Thymus (tissue), 11 donors: Measurements from ENCODE around the gene MARCHF3. TPM values are rescaled to one million over a fixed set of nuclear protein-coding genes. Genes with fewer than 3 reads are reported as not detected.
"Not testable (repeated sequence)": the region's sequence is repeated elsewhere in the genome, so short reads cannot be mapped to it uniquely, and the experiment has no call there.

ENCODE experiments used
- DNase-seq, 9 donors: peaks; one replicate each; pipeline ENCODE4 v3.0.0-alpha.2; 2013; ENCODE audit warnings: low spot score in 9 of 9, low read depth in 6 of 9, missing footprints in 1 of 9
- H3K27ac ChIP-seq, 2 donors: one replicate each; pipeline ENCODE4 v1.5.1; 2013; ENCODE audit warnings: control low read depth in 1 of 2, low read depth in 1 of 2, low read length in 1 of 2, mild to moderate bottlenecking in 1 of 2, moderate library complexity in 1 of 2
- H3K27me3 ChIP-seq, 2 donors: one replicate each; pipeline ENCODE4 v1.5.1; 2013; ENCODE audit warnings: low read length in 1 of 2; ENCODE audit not compliant: control insufficient read depth in 2 of 2, insufficient read depth in 1 of 2
- H3K36me3 ChIP-seq, 2 donors: one replicate each; pipeline ENCODE4 v1.5.1; 2013; ENCODE audit warnings: low read length in 1 of 2, mild to moderate bottlenecking in 1 of 2, moderate library complexity in 1 of 2; ENCODE audit not compliant: control insufficient read depth in 2 of 2, insufficient read depth in 2 of 2
- H3K4me1 ChIP-seq, 2 donors: one replicate each; pipeline ENCODE4 v1.5.1; 2013; ENCODE audit warnings: low read length in 2 of 2; ENCODE audit not compliant: control insufficient read depth in 2 of 2, insufficient read depth in 2 of 2
- H3K4me3 ChIP-seq, 2 donors: one replicate each; pipeline ENCODE4 v1.5.1; 2013; ENCODE audit warnings: low read length in 2 of 2, control low read depth in 1 of 2, mild to moderate bottlenecking in 1 of 2
- H3K9me3 ChIP-seq, 2 donors: one replicate each; pipeline ENCODE4 v1.5.1; 2013; ENCODE audit warnings: low read length in 1 of 2, mild to moderate bottlenecking in 1 of 2; ENCODE audit not compliant: control insufficient read depth in 2 of 2, insufficient read depth in 1 of 2
- WGBS: extraction: QIAGEN DNeasy Blood & Tissue Kit; methylation state at CpG from one replicate; pipeline ENCODE4 v1.1.7; 2013; 5-methylcytosine and 5-hydroxymethylcytosine counted together
- polyA plus RNA-seq: library from polyadenylated mRNA; stranded (reverse); fragments of 200-250 nt; gene quantifications from one replicate; pipeline ENCODE4 v1.2.3, GENCODE V29; 2013
- total RNA-seq: library from RNA; stranded (reverse); fragments of 120-200 nt; gene quantifications from one replicate; pipeline ENCODE4 v1.2.4, GENCODE V29; 2013
- donor health status: healthy.

MARCHF3 gene
- total and polyA plus RNA-seq, 2 donors: 5.0 to 5.1 TPM

DNA sequence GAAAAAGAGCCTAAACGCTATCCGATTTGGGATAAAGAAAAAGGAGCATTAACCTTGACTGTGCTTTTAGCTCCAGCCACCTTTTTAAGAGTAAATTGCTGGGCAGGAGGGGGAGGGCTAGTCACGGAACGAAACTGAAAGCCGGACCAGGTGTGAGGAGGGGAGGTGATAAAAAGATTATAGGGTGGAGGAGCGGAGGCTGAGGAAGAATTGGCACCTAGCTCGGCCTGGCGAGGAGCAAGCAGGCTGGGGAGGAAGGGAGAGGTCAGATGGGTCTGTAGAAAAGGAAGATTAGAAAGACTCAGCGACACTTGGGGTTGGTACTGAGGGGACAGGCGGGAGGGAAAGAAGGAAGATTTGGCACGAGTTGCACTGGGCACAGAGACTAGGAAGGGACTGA, 187.0 kb downstream of the MARCHF3 start:
- Histone ChIP-seq H3K4me1 (peaks cover 5 to 22% of the 10 kb centered on the region in 2 donors), H3K36me3 (peaks cover 3 to 10% of the 10 kb centered on the region in 2 donors)
- 95% methylated on average over 11 of the region's 11 CpGs for WGBS
- H3K9me3 ChIP-seq, DNase-seq, H3K27me3 ChIP-seq, H3K27ac ChIP-seq, H3K4me3 ChIP-seq: not testable (repeated sequence)

DNA sequence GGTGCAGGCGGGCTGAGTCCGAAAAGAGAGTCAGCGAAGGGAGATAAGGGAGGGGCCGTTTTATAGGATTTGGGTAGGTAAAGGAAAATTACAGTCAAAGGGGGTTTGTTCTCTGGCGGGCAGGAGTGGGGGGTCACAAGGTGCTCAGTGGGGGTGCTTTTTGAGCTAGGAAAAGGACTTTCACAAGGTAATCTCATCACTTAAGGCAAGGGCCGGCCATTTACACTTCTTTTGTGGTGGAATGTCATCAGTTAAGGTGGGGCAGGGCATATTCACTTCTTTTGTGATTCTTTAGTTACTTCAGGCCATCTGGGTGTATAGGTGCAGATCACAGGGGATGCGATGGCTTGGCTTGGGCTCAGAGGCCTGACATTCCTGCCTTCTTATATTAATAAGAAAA, 191.0 kb downstream of the MARCHF3 start:
- not testable (repeated sequence) for H3K4me1 ChIP-seq, H3K27me3 ChIP-seq, H3K27ac ChIP-seq, DNase-seq, H3K4me3 ChIP-seq, H3K9me3 ChIP-seq
- H3K36me3 ChIP-seq: peaks cover 10 to 45% of the 10 kb centered on the region in 2 donors
- 89% methylated on average over 7 of the region's 7 CpGs for WGBS

DNA sequence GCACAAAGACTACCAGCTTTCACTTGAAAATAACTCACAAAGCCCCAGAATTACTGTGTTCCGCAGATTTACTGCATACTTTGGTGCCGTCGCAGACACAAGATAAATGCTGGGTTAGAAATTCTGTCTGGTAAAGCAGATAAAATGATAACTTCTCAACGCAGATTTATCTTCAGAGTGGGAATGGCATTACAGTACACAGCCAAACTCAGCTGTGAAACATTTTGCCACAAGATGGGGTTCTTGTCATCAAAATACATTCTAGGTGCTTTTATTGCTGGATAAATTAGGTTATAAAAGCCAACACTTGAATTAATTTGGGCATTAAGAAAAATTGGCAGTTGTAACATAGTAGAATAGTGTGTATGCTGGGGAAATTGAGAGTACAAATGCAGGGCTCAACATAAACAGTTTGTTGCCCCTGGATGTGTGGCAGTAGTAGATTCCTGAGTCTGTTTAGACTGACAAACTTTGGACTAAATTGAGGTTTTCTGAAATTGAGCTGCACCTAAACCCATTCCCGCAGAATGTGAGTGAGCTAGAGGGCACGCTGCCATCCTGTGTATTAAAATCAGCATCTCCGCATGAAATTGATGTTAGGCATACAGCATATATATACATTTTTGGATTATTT, 192.3 kb downstream of the MARCHF3 start:
- Histone ChIP-seq H3K4me3 (no peak overlapping the region), H3K9me3 (no peaks in the 10 kb centered on the region), H3K4me1 (no peaks in the 10 kb centered on the region), H3K36me3 (peaks cover 21 to 59% of the 10 kb centered on the region in 2 donors), H3K27me3 (no peaks in the 10 kb centered on the region), H3K27ac (no peak overlapping the region)
- DNase-seq: peak in 1 of 9 donors; percentile 36
- 91% methylated on average over 7 of the region's 7 CpGs for WGBS

DNA sequence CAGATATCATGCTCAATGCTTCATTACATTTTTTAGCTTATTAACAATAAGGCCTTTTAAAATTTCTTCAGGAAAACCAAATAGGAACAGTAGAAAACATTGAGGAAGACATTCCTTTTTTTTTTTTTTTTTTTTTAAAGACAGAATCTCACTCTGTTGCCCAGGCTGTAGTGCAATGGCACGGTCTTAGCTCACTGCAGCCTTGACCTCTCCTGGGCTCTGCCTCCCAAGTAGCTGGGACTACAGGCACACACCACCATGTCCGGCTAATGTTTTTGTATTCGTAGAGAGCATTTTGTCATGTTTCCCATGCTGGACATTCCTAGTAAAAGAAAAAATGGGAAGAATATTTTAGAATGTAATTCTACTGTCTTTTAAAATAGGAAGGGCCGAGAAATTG, 193.1 kb downstream of the MARCHF3 start:
- over 99% methylated on average over 4 of the region's 4 CpGs for WGBS
- Histone ChIP-seq H3K27me3 (no peaks in the 10 kb centered on the region), H3K4me3 (no peak overlapping the region), H3K9me3 (no peaks in the 10 kb centered on the region), H3K27ac (no peak overlapping the region), H3K4me1 (no peaks in the 10 kb centered on the region), H3K36me3 (peaks cover 26 to 66% of the 10 kb centered on the region in 2 donors)
- DNase-seq: no peak

DNA sequence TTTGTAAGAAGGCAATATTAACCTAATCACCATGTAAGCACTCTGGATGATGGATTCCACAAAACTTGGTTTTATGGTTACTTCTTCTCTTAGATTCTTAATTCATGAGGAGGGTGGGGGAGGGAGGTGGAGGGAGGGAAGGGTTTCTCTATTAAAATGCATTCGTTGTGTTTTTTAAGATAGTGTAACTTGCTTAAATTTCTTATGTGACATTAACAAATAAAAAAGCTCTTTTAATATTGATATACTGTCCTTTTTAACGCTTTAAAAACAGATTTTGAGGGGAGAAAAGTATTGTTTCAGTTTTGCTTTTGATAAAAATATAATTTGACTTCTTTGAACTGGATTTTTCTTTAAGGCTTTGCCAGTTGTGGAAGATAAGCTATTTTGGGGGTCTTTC, 193.6 kb downstream of the MARCHF3 start:
- H3K27me3 ChIP-seq: no peaks in the 10 kb centered on the region
- peaks cover 30 to 70% of the 10 kb centered on the region in 2 donors for H3K36me3 ChIP-seq
- H3K9me3 ChIP-seq: no peaks in the 10 kb centered on the region
- no peak for DNase-seq
- H3K4me1 ChIP-seq: no peaks in the 10 kb centered on the region
- no peak overlapping the region for H3K4me3 ChIP-seq
- 97% methylated on average over 2 of the region's 2 CpGs for WGBS
- H3K27ac ChIP-seq: no peak overlapping the region

DNA sequence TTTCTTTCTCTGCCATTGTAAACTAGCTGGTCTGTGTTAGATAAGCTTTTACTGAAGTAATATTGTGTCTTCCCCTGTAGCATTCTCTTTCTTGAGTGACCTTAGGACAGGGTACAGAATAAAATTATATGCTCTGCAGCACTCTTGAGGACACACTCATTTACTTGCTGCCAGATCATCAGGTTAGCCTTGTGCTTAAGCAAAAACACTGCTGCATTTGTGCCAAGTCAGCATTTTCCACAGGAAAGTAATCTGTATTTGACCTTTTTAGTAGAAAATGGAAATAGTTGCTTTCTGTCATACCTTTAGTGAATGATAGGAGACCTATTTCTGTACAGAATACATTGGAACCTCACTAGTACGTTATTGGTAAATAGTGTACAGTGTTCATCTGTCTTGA, 199.2 kb downstream of the MARCHF3 start:
- Histone ChIP-seq H3K9me3 (no peaks in the 10 kb centered on the region), H3K27ac (no peak overlapping the region), H3K4me1 (no peaks in the 10 kb centered on the region), H3K4me3 (no peak overlapping the region), H3K36me3 (peaks cover 48 to 92% of the 10 kb centered on the region in 2 donors), H3K27me3 (no peaks in the 10 kb centered on the region)
- DNase-seq: peak in 1 of 9 donors; percentile 13
- WGBS: 97% methylated on average over 1 of the region's 1 CpG

DNA sequence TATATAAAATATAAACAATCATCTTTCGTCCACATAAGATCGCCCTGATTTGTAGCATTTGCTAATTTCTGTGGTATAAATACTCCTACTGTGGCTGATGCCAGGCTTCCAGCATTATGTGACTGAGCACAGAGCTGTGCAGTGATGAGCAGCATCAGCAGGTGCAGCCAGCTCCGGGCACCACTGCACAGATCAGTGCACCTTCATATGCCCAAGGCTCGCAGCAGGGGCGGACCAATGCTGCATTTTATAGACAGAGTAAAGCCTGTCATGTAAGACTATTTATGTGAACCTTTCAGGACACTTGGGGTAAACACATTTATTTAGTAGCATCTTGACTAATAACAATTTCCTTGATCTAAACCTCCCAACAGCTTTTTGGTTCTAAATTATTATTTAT, 200.3 kb downstream of the MARCHF3 start:
- H3K27me3 ChIP-seq: no peaks in the 10 kb centered on the region
- no peak for DNase-seq
- no peaks in the 10 kb centered on the region for H3K4me1 ChIP-seq
- no peak overlapping the region for H3K27ac ChIP-seq
- no peaks in the 10 kb centered on the region for H3K9me3 ChIP-seq
- H3K36me3 ChIP-seq: peaks cover 57 to 93% of the 10 kb centered on the region in 2 donors
- no peak overlapping the region for H3K4me3 ChIP-seq
- WGBS: 85% methylated on average over 5 of the region's 5 CpGs

DNA sequence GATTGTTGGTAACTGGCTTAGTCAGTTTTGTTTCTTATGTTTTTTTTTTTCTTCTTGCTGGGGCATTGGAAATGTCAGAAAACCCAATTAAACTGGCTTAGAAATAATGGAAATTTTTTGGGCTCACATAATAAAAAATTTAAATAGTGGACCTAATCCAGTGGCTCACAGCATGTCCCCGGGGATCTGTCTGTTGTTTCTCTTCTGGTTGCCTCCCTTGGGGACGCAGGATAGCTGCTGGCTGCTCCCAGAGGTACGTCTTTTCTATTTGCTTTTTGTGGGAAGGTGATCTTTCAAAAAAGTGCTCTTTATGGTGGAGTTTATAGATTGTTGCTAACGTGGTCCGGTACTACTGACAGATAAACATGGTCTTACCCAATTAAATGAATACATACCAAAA, 201.3 kb downstream of the MARCHF3 start:
- Histone ChIP-seq H3K27me3 (no peaks in the 10 kb centered on the region), H3K36me3 (peaks cover 50 to 91% of the 10 kb centered on the region in 2 donors), H3K9me3 (no peaks in the 10 kb centered on the region), H3K4me3 (no peak overlapping the region), H3K4me1 (no peaks in the 10 kb centered on the region), H3K27ac (no peak overlapping the region)
- no peak for DNase-seq
- WGBS: 98% methylated on average over 5 of the region's 5 CpGs

DNA sequence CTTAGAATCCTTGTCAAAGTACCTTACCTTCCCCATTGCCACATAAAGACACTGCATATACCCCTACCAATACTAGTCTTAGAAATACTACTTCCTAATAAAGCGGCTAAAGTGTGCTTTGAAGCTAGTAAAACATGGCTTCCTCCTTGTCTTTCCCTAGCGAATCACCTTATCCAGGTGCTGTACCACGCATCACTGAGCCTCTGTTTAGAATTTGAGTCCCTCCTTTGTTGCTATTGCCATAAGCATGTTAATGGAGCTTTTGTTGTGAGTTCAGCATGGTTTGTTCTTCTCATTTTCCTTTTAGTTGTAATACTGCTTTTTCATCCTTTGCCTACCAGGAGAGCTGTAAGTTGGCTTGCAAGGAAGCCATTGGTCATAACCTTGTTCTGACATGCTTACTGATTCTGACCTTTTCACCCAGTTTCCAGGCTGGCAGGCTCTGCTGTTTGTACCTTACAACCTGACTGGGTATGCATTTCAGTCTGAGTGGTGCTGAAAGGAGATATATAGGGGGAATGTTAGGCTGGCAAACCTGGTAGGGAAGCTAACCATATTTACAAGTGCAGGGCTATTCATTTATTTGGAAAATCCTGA, 203.6 kb downstream of the MARCHF3 start:
- Histone ChIP-seq H3K27ac (no peak overlapping the region), H3K27me3 (no peaks in the 10 kb centered on the region), H3K36me3 (peaks cover 39 to 91% of the 10 kb centered on the region in 2 donors), H3K4me1 (no peaks in the 10 kb centered on the region), H3K9me3 (no peaks in the 10 kb centered on the region), H3K4me3 (no peak overlapping the region)
- DNase-seq: no peak
- 63% methylated on average over 3 of the region's 3 CpGs for WGBS
